IPS DF 4.7 (cell line): ENCODE measurements around the gene CCL20.
"Not testable (repeated sequence)": the region's sequence is repeated elsewhere in the genome, so short reads cannot be mapped to it uniquely, and the experiment has no call there.

Experiments
- DNase-seq: peaks from one replicate; pipeline ENCODE4 v3.0.0-alpha.2; 2013; ENCODE audit warnings: low spot score; ENCODE audit errors: extremely low read depth

The CCL20 gene

GRCh38 chr2:227834423-227834822 lies 20.8 kb downstream of the CCL20 start:
- DNase-seq: no peak

GRCh38 chr2:227834916-227835650 lies 21.4 kb downstream of the CCL20 start:
- no peak for DNase-seq

- DNase-seq: not testable (repeated sequence)
These were observed 25.9 kb downstream of the CCL20 start for GRCh38 chr2:227839339-227840129.

GRCh38 chr2:227846831-227847230 lies 33.2 kb downstream of the CCL20 start:
- DNase-seq: no peak

DNA sequence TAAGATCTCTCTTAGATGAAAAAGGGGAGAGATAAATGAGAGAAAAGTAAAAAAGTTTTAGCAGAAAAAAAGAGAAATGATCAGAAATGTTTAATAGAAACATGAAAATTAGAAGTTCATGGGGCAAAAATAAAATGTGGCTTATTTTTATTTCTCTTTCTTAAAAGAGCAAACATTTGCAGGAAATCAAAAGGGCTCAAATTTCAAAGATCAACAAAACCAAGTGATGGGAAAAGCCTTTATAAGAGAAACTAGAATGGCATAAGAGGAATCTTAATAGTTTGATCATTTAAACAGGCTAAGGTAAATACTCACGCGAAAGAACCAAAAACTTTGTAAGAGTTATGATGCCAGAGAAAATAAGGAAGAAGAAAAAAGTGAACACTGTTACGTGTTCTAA lies 34.5 kb downstream of the CCL20 start:
- no peak for DNase-seq

DNA sequence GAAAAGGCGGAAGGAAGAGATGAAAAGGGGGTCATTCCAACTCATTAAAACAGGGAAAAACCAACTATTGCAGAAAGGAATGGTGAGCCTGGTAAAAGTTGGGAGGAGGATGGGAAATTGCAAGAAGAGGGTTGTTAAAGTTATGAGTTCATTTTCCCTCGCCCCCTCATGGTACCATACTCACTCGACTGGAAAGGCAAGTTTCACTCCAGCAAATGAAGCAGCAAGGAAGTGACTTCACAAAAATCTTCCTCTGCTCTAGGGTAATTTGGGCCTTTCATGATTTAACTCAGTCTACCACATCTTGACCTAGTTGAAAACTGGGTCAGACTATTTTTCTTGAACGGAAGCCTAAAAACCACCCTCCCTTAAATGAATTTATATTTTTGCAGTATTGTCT lies 34.9 kb downstream of the CCL20 start:
- DNase-seq: no peak

DNA sequence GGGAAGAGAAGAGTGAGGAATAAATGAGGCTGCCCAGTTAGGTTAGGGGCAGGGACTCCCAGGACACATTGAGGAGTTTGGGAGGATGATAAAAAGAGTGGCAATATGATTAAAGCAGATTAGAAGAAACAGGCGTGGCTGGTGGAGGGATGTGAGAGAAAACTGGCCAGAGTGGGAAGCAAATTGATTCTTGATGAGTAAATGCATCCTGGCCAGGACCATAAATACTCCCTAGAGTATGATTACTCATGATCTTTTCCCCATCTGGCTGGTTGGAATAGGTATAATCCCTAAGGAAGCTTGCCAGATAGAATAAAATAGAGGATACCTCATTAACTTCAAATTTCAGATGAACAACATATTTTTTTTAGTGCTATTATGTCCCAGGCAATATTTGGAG lies 36.3 kb downstream of the CCL20 start:
- no peak for DNase-seq

GRCh38 chr2:227853204-227853629 lies 39.6 kb downstream of the CCL20 start:
- DNase-seq: no peak

GRCh38 chr2:227853765-227854271 lies 40.2 kb downstream of the CCL20 start:
- no peak for DNase-seq

DNA sequence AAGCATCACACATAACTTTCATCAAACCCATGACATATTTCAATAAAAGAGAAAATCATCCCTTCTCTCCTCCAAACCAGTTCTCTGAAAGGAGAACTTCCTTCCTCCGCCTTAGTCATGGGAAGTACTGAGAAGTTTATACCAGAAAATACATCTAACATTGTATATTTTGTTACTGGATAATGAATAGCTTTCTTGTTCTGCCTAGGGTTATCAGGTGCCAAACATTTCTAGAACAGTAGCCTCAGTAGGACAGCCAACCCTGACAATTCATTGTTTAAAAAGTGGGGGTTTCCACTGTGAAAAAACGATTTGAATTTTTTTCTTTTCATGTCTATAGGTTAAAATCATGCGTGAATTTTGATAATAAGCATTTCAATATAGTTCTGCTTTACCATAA lies 41.8 kb downstream of the CCL20 start:
- no peak for DNase-seq

DNA sequence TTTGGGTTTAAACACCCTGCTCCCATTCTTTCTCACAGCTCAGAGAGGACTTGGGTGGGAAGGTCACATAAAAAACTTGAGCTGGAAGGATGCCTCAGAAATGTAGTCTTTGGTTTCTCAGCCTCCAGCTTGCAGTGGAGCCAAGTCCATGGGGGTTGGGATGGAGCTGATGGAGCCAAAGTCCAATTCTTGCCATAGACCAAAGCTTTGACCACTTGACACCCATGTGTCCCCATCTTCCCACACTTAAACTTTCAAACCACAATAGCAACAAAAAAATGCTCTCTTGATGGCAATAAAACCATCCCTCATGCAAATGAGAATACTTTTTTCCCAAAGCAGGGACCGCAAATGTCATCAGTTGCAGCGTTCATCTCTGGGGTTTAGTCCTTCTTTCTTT lies 43.1 kb downstream of the CCL20 start:
- DNase-seq: no peak

DNA sequence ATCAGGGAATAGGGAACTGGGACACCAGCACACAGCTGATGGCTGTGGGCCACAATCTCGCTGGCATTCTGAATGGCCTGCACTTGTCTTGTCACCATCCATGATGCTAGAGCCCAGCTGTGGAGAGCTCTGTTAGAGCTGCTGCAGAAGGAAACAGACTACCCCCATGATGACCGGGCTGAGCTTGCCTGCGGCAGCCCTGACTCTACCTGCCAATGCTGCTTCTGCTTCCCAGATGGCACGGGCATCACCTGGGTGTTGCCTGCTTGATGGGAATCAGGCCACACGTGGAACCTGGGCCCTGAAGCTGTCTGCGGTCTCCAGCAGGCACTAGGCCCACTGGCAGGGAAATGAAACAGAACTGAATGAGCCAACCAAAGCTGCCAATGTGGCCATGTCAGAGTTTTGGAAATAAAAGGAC lies 46.6 kb downstream of the CCL20 start:
- DNase-seq: no peak

GRCh38 chr2:227861011-227861410 lies 47.4 kb downstream of the CCL20 start:
- DNase-seq: no peak

DNA sequence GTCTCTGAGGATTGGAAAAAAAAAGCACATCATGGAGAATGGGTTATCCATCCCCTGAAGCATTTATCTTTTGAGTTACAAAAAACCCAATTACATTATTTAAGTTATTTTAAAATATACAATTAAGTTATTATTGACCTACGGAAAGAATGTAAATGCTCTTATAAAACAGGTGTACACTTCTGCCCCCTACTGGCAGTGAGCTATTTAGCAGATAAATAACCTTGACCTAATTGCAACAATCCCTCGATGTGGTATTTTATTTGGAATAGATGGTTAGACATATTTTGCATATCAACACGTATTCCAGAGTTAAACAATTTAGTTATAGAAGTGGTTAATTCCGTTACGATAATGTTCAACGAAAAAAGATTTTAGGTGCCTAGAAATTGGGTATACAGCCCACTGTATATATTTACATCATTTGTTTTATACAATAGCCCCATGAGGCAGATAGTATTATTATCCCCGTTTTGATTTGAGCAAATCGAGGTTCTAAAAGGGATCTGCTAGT lies 48.6 kb downstream of the CCL20 start:
- no peak for DNase-seq

DNA sequence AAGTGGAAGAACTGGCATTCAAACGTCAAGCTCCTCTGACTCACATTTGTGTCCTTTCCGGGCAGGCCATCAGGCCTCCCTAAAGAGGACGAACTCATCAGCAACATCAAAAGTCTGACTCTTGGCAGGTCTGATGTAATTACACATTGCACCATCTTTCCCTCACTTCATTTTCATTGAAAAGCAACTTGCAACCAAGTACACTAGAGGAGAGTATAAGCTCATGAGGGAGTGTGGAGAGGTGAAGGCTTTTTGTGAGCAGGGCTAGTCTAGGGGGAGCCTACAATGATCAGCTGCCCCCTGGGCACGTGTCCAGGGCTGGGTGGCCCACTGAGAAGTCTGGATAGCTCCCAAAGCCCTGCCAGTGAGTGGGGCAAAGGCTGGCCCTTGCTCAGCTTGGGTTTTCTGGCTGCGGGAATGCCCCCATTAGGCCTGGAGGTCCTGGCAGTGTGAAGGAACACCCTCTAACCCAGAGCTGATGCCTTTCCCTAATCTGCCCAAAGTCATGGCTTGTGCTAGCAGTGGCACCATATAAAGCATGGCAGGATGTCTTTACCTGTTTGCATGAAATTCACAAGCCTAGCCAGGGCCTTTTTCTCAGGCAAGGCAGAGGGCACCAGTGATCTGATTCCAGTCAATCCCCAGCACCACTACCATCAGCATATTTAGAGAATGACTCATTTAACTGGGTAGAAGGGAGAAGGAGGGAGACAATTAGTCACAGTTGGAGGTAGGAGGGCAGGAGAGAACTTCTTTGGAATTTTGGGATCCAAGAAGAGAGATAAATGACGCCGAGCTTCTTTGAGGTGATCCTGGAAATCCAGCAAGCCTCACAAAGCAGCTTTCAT lies 49.3 kb downstream of the CCL20 start:
- no peak for DNase-seq

GRCh38 chr2:227864161-227864756 lies 50.6 kb downstream of the CCL20 start:
- DNase-seq: no peak

DNA sequence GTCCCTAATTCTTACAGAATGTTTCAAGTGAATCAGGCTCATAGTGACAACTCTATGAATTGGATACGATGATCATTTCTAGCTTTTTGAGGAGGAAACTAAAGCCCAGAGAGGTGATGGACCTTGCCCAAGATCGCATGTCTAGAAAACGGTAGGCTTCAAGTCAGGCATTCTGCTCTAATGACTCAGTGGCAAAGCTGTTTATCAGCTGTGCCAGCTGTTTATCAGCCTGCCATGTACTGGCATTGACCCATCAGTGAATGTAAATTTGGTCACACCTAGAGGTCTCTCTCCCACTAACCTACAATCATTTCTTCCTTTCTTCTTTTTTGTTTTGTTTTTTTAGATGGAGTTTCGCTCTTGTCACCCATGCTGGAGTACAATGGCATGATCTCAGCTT lies 51.6 kb downstream of the CCL20 start:
- no peak for DNase-seq
